BLaER1 (cell line): ENCODE results near the gene COL13A1.

Source experiments
- H3K27ac ChIP-seq: shearing (Covaris generic); formaldehyde crosslinking; 2 replicates; pipeline ENCODE4 v1.8.1; 2022
- H3K27me3 ChIP-seq: shearing (Covaris generic); formaldehyde crosslinking; 2 replicates; pipeline ENCODE4 v1.8.1; 2022
- H3K36me3 ChIP-seq: shearing (Covaris generic); formaldehyde crosslinking; 2 replicates; pipeline ENCODE4 v1.8.1; 2022
- H3K4me1 ChIP-seq: shearing (Covaris generic); formaldehyde crosslinking; 2 replicates; pipeline ENCODE4 v1.8.1; 2022
- H3K4me2 ChIP-seq: shearing (Covaris generic); formaldehyde crosslinking; 2 replicates; pipeline ENCODE4 v1.8.1; 2022
- H3K4me3 ChIP-seq: shearing (Covaris generic); formaldehyde crosslinking; 2 replicates; pipeline ENCODE4 v1.8.1; 2022
- H3K9ac ChIP-seq: shearing (Covaris generic); formaldehyde crosslinking; 2 replicates; pipeline ENCODE4 v1.8.1; 2022
- H3K9me3 ChIP-seq: shearing (Covaris generic); formaldehyde crosslinking; 2 replicates; pipeline ENCODE4 v1.8.1; 2022
- H4K20me1 ChIP-seq: shearing (Covaris generic); formaldehyde crosslinking; 2 replicates; pipeline ENCODE4 v1.8.1; 2022
- Cebpa-rat ChIP-seq: shearing (Covaris generic); IDR thresholded peaks from 2 replicates; pipeline ENCODE4 v1.8.1; 2022

Gene COL13A1

GRCh38 chr10:69919250-69919649 is 117.5 kb downstream of the COL13A1 start:
- Histone ChIP-seq H3K27me3 (no peaks in the 10 kb centered on the region), H3K9me3 (no peaks in the 10 kb centered on the region), H3K4me2 (no peak overlapping the region), H4K20me1 (no peaks in the 10 kb centered on the region), H3K27ac (no peak overlapping the region), H3K9ac (no peak overlapping the region), H3K36me3 (no peaks in the 10 kb centered on the region), H3K4me1 (no peaks in the 10 kb centered on the region), H3K4me3 (no peak overlapping the region)
- no peak for TF ChIP-seq Cebpa-rat

- no peak overlapping the region for H3K4me2 ChIP-seq
- H4K20me1 ChIP-seq = no peaks in the 10 kb centered on the region
- no peak overlapping the region for H3K9ac ChIP-seq
- H3K27me3 ChIP-seq = no peaks in the 10 kb centered on the region
- no peaks in the 10 kb centered on the region for H3K36me3 ChIP-seq
- no peak for TF ChIP-seq Cebpa-rat
- H3K9me3 ChIP-seq = peaks cover 6% of the 10 kb centered on the region; the same call in 1 of the 2 replicates
- no peak overlapping the region for H3K27ac ChIP-seq
- no peak overlapping the region for H3K4me3 ChIP-seq
- no peaks in the 10 kb centered on the region for H3K4me1 ChIP-seq
These were observed 123.4 kb downstream of the COL13A1 start for GRCh38 chr10:69925111-69925510.

- Histone ChIP-seq H3K27me3 (peaks cover 4% of the 10 kb centered on the region; the same call in 1 of the 2 replicates), H3K9ac (no peak overlapping the region), H3K27ac (no peak overlapping the region), H3K4me3 (no peak overlapping the region), H3K9me3 (peaks cover 6% of the 10 kb centered on the region; the same call in 1 of the 2 replicates), H3K4me2 (no peak overlapping the region), H3K4me1 (peaks cover 8% of the 10 kb centered on the region), H3K36me3 (no peaks in the 10 kb centered on the region), H4K20me1 (no peaks in the 10 kb centered on the region)
- TF ChIP-seq Cebpa-rat = no peak
These were observed 126.6 kb downstream of the COL13A1 start for GRCh38 chr10:69928339-69928738.

- Histone ChIP-seq H3K4me3 (no peak overlapping the region), H4K20me1 (no peaks in the 10 kb centered on the region), H3K9ac (no peak overlapping the region), H3K9me3 (peaks cover 6% of the 10 kb centered on the region; the same call in 1 of the 2 replicates), H3K27ac (no peak overlapping the region), H3K27me3 (peaks cover 4% of the 10 kb centered on the region; the same call in 1 of the 2 replicates), H3K36me3 (no peaks in the 10 kb centered on the region), H3K4me2 (no peak overlapping the region), H3K4me1 (peaks cover 11% of the 10 kb centered on the region)
- TF ChIP-seq Cebpa-rat = no peak
These were observed 127.9 kb downstream of the COL13A1 start for GRCh38 chr10:69929575-69929974.

- H3K36me3 ChIP-seq = no peaks in the 10 kb centered on the region
- peaks cover 24% of the 10 kb centered on the region for H3K4me1 ChIP-seq
- H3K27me3 ChIP-seq = peaks cover 4% of the 10 kb centered on the region; the same call in 1 of the 2 replicates
- no peaks in the 10 kb centered on the region for H4K20me1 ChIP-seq
- H3K9me3 ChIP-seq = no peaks in the 10 kb centered on the region
- H3K4me3 ChIP-seq = no peak overlapping the region
- no peak overlapping the region for H3K4me2 ChIP-seq
- TF ChIP-seq Cebpa-rat = no peak
- H3K27ac ChIP-seq = no peak overlapping the region
- no peak overlapping the region for H3K9ac ChIP-seq
These were observed 133.1 kb downstream of the COL13A1 start for GRCh38 chr10:69934768-69935167.

GRCh38 chr10:69936091-69936490 is 134.4 kb downstream of the COL13A1 start:
- peaks cover 10% of the 10 kb centered on the region for H3K9me3 ChIP-seq
- no peak overlapping the region for H3K4me2 ChIP-seq
- no peak overlapping the region for H3K9ac ChIP-seq
- H3K36me3 ChIP-seq = no peaks in the 10 kb centered on the region
- H4K20me1 ChIP-seq = no peaks in the 10 kb centered on the region
- peaks cover 2% of the 10 kb centered on the region; the same call in 1 of the 2 replicates for H3K27me3 ChIP-seq
- H3K4me1 ChIP-seq = peaks cover 25% of the 10 kb centered on the region
- H3K27ac ChIP-seq = no peak overlapping the region
- no peak for TF ChIP-seq Cebpa-rat
- H3K4me3 ChIP-seq = no peak overlapping the region

- peaks cover 18% of the 10 kb centered on the region for H3K9me3 ChIP-seq
- no peaks in the 10 kb centered on the region for H3K36me3 ChIP-seq
- H3K4me1 ChIP-seq = peaks cover 15% of the 10 kb centered on the region
- H4K20me1 ChIP-seq = no peaks in the 10 kb centered on the region
- no peak overlapping the region for H3K4me3 ChIP-seq
- no peak overlapping the region for H3K9ac ChIP-seq
- no peaks in the 10 kb centered on the region for H3K27me3 ChIP-seq
- no peak for TF ChIP-seq Cebpa-rat
- H3K27ac ChIP-seq = no peak overlapping the region
- H3K4me2 ChIP-seq = no peak overlapping the region
These were observed 136.9 kb downstream of the COL13A1 start for GRCh38 chr10:69938541-69938991.

GRCh38 chr10:69939061-69939460 is 137.4 kb downstream of the COL13A1 start:
- Histone ChIP-seq H3K4me1 (peaks cover 14% of the 10 kb centered on the region), H3K4me3 (no peak overlapping the region), H3K27ac (no peak overlapping the region), H3K4me2 (peak overlapping the region; percentile 38), H3K9me3 (peaks cover 18% of the 10 kb centered on the region), H3K36me3 (no peaks in the 10 kb centered on the region), H3K27me3 (no peaks in the 10 kb centered on the region), H4K20me1 (no peaks in the 10 kb centered on the region), H3K9ac (no peak overlapping the region)
- no peak for TF ChIP-seq Cebpa-rat

GRCh38 chr10:69939481-69939880 is 137.8 kb downstream of the COL13A1 start:
- H3K4me1 ChIP-seq = peaks cover 14% of the 10 kb centered on the region
- H3K27ac ChIP-seq = no peak overlapping the region
- no peaks in the 10 kb centered on the region for H3K36me3 ChIP-seq
- no peaks in the 10 kb centered on the region for H4K20me1 ChIP-seq
- H3K27me3 ChIP-seq = no peaks in the 10 kb centered on the region
- no peak overlapping the region for H3K9ac ChIP-seq
- H3K4me2 ChIP-seq = peak overlapping the region; percentile 38
- H3K4me3 ChIP-seq = no peak overlapping the region
- H3K9me3 ChIP-seq = peaks cover 18% of the 10 kb centered on the region
- no peak for TF ChIP-seq Cebpa-rat

- TF ChIP-seq Cebpa-rat = no peak
- H3K27me3 ChIP-seq = no peaks in the 10 kb centered on the region
These were observed 140.0 kb downstream of the COL13A1 start for GRCh38 chr10:69941730-69942129.

More at GRCh38 chr10:69941730-69942129, 140.0 kb downstream of the COL13A1 start:
- Histone ChIP-seq H3K27ac (no peak overlapping the region), H3K4me3 (no peak overlapping the region), H3K9ac (no peak overlapping the region), H3K36me3 (no peaks in the 10 kb centered on the region), H3K4me1 (peaks cover 16% of the 10 kb centered on the region), H3K9me3 (peaks cover 18% of the 10 kb centered on the region), H3K4me2 (no peak overlapping the region), H4K20me1 (no peaks in the 10 kb centered on the region)
